ENCODE data around the gene CD177. TPM values are rescaled to one million over a fixed set of nuclear protein-coding genes. Genes with fewer than 3 reads are reported as not detected.

Gene CD177
- total and polyA plus RNA-seq, 4 donors, result 0.38 to 33.4 (median 4.4) TPM

DNA sequence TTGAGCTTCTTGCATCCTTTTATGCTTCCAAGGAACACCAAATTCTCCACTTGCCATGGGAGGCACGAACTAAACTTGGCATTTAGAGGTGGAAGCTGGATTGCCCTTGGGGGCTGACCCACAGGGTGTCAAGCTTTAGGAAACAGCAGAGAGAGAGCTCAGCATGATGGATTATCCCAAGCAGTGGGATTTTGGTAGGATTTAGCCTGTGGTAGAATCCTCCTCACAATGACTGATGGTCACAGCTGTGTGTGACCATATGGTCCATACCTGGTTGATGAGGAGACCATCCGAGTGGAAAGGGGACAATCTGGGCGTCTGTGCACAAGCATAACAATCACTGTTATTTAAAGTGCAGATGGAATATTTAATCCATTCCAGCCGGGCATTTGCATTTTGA is 44.0 kb upstream of the CD177 start:
- Histone ChIP-seq H3K9me3 (ENCODE audit: control insufficient read depth in 4 of 4, low read length in 3 of 4) (peaks cover 0 to 5% (median 2%) of the 10 kb centered on the region in 4 donors), H3K9ac (ENCODE audit: low read depth in 1 of 2, low read length in 2 of 2) (no peak overlapping the region), H3K4me1 (ENCODE audit: control insufficient read depth in 4 of 4, insufficient read depth in 4 of 4, low read length in 3 of 4) (no peaks in the 10 kb centered on the region), H3K27ac (ENCODE audit: low read depth in 1 of 2, low read length in 2 of 2) (no peak overlapping the region), H3K27me3 (ENCODE audit: control insufficient read depth in 4 of 4, insufficient read depth in 4 of 4, low read length in 3 of 4) (peaks cover 0 to 5% (median 0%) of the 10 kb centered on the region in 4 donors), H3K36me3 (ENCODE audit: control insufficient read depth in 4 of 4, insufficient read depth in 3 of 4, low read depth in 1 of 4, low read length in 3 of 4) (no peaks in the 10 kb centered on the region), H3K4me3 (ENCODE audit: low read depth in 1 of 3, low read length in 3 of 3) (no peak overlapping the region)
- no peak for DNase-seq (ENCODE audit: low spot score)
- TF ChIP-seq EGR1 (IDR thresholded peaks at IDR 0.05; ENCODE audit: low read depth in 2 of 2) (no peak), CTCF (IDR thresholded peaks at IDR 0.05; ENCODE audit: low read depth, low read length, missing input control) (no peak), HNF4G (IDR thresholded peaks at IDR 0.05) (no peak), JUND (IDR thresholded peaks at IDR 0.05) (no peak), HNF4A (conservative IDR thresholded peaks at IDR 0.05) (no peak), YY1 (IDR thresholded peaks at IDR 0.05) (no peak), SP1 (IDR thresholded peaks at IDR 0.05) (no peak), RAD21 (IDR thresholded peaks at IDR 0.05) (no peak), NR2F2 (IDR thresholded peaks at IDR 0.05) (no peak), TAF1 (conservative IDR thresholded peaks at IDR 0.05) (no peak), FOXA1 (IDR thresholded peaks at IDR 0.05) (no peak), GABPA (IDR thresholded peaks at IDR 0.05 in 1 of 2, conservative IDR thresholded peaks at IDR 0.05 in 1 of 2) (no peak), REST (IDR thresholded peaks at IDR 0.05) (no peak), ZBTB33 (IDR thresholded peaks at IDR 0.05) (no peak), RXRA (IDR thresholded peaks at IDR 0.05) (no peak), FOXA2 (IDR thresholded peaks at IDR 0.05) (no peak)
- TF ChIP-seq, protein P1, sequence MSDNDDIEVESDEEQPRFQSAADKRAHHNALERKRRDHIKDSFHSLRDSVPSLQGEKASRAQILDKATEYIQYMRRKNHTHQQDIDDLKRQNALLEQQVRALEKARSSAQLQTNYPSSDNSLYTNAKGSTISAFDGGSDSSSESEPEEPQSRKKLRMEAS (IDR thresholded peaks at IDR 0.05), result no peak
- TF ChIP-seq, protein P2, sequence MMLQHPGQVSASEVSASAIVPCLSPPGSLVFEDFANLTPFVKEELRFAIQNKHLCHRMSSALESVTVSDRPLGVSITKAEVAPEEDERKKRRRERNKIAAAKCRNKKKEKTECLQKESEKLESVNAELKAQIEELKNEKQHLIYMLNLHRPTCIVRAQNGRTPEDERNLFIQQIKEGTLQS (IDR thresholded peaks at IDR 0.05), result no peak
- WGBS, result 50% methylated on average over 4 of the region's 4 CpGs

Measured in liver (tissue), 9 donors.